K562 (cell line): ENCODE data around the gene CPE. TPM values are rescaled to one million over a fixed set of nuclear protein-coding genes. Genes with fewer than 3 reads are reported as not detected.

ENCODE experiments used
- ATAC-seq: fragments of 200-7000 bp; cut with Tn5 transposase; 3 replicates; pipeline ENCODE4 v1.9.1; 2020; ENCODE audit warnings: moderate library complexity
- BruUV-seq: library from RNA; stranded (reverse); fragments of 400-500 nt; replicated peaks from 2 replicates; lab custom pipeline; 2021; lab: Mats Ljungman, UMichigan
- CTCF ChIA-PET: fragments of 300-600 bp; formaldehyde crosslinking; extraction: SDS; loops from one replicate; lab custom pipeline; 2021; ENCODE audit warnings: low intra/inter-chr PET ratio; lab: Yijun Ruan, JAX
- POLR2A ChIA-PET: fragments of 300-600, 350-650 bp; sonication (Branson Sonifier 250); formaldehyde crosslinking; extraction: SDS; loops from one replicate; lab custom pipeline; 2021; ENCODE audit warnings: antibody characterized with exemption, inconsistent platforms; lab: Yijun Ruan, JAX
- DNase-seq, 4 experiments: peaks; one replicate each; pipeline versions ENCODE4 v3.0.0 to v3.0.0-alpha.2; 2011 to 2018; ENCODE audit warnings: low spot score in 3 of 4, mixed read lengths in 3 of 4; ENCODE audit errors: extremely low read depth in 1 of 4
- FAIRE-seq: peaks from 2 replicates; lab custom pipeline; 2011; peaks lifted over from hg19 to GRCh38; lab: Jason Lieb, UNC
- H2AFZ ChIP-seq: 2 replicates; pipeline ENCODE4 v1.6.0; 2011; ENCODE audit warnings: low read depth, low read length, control low read depth, inconsistent platforms
- H3K27ac ChIP-seq: fragments of 200-600 bp; 3 replicates; pipeline ENCODE4 v1.8.0; 2011; ENCODE audit warnings: low read depth, mild to moderate bottlenecking, control low read depth, inconsistent platforms, low read length, moderate library complexity, mixed read lengths; ENCODE audit errors: extremely low read depth
- H3K27me3 ChIP-seq, 2 experiments: fragments of 300-600 bp in 1 of 2; 2 replicates in 1 of 2; 3 replicates in 1 of 2; pipeline versions ENCODE4 v1.6.0 to v1.8.0; 2011; ENCODE audit warnings: inconsistent platforms in 2 of 2, low read length in 2 of 2, mild to moderate bottlenecking in 1 of 2, mixed read lengths in 1 of 2, moderate library complexity in 1 of 2; ENCODE audit not compliant: control insufficient read depth in 2 of 2, insufficient read depth in 2 of 2
- H3K36me3 ChIP-seq: fragments of 300-600 bp; 3 replicates; pipeline ENCODE4 v1.8.0; 2011; ENCODE audit warnings: mild to moderate bottlenecking, low read length, inconsistent platforms; ENCODE audit not compliant: control insufficient read depth, insufficient read depth
- H3K4me1 ChIP-seq, 2 experiments: fragments of 200-600 bp in 1 of 2; replicated peaks in 1 of 2; 2 replicates in 1 of 2; 3 replicates in 1 of 2; pipeline versions ENCODE4 v1.5.1 to v1.8.0; 2011; ENCODE audit warnings: inconsistent platforms in 2 of 2, low read length in 2 of 2, mild to moderate bottlenecking in 1 of 2, mixed read lengths in 1 of 2, moderate library complexity in 1 of 2; ENCODE audit not compliant: control insufficient read depth in 2 of 2, insufficient read depth in 2 of 2
- H3K4me2 ChIP-seq: 2 replicates; pipeline ENCODE4 v1.6.1; 2011; ENCODE audit warnings: low read length, control low read depth, inconsistent platforms, mixed read lengths; ENCODE audit not compliant: insufficient read depth
- H3K4me3 ChIP-seq: fragments of 200-600 bp; sonication (generic), shearing (Covaris generic); 2 replicates; pipeline ENCODE4 v1.5.1; 2016; ENCODE audit warnings: control low read depth, inconsistent platforms
- H3K79me2 ChIP-seq: fragments of 200-600 bp; 3 replicates; pipeline ENCODE4 v1.8.0; 2011; ENCODE audit warnings: low read length, inconsistent platforms; ENCODE audit not compliant: control insufficient read depth, insufficient read depth
- H3K9ac ChIP-seq, 2 experiments: 2 replicates each; pipeline versions ENCODE4 v1.6.0 to v1.6.1; 2011; ENCODE audit warnings: low read depth in 2 of 2, low read length in 2 of 2, control low read depth in 1 of 2, inconsistent platforms in 1 of 2, mild to moderate bottlenecking in 1 of 2, mixed read lengths in 1 of 2; ENCODE audit not compliant: insufficient read depth in 1 of 2
- H3K9me1 ChIP-seq: one replicate; pipeline ENCODE4 v1.6.0; 2011; ENCODE audit warnings: inconsistent platforms, mild to moderate bottlenecking, low read length, moderate library complexity; ENCODE audit not compliant: control insufficient read depth, insufficient read depth
- H3K9me3 ChIP-seq: replicated peaks from 2 replicates; pipeline ENCODE4 v1.5.1; 2011; ENCODE audit warnings: low read depth, low read length, inconsistent platforms; ENCODE audit not compliant: control insufficient read depth, insufficient read depth
- H4K20me1 ChIP-seq: replicated peaks from 2 replicates; pipeline ENCODE4 v1.6.1; 2011; ENCODE audit warnings: low read length, inconsistent platforms, mixed read lengths; ENCODE audit not compliant: control insufficient read depth, insufficient read depth
- DMBX1 ChIP-seq: fragments of 250-450 bp; sonication (Bioruptor Pico); IDR thresholded peaks from 2 replicates; pipeline ENCODE4 v1.8.0; 2022; ENCODE audit warnings: inconsistent platforms, mild to moderate bottlenecking, moderate library complexity, borderline replicate concordance
- E2F1 ChIP-seq: sonication (generic); formaldehyde crosslinking; IDR thresholded peaks from 2 replicates; pipeline ENCODE4 v1.8.1; 2023; ENCODE audit warnings: mild to moderate bottlenecking, missing genetic modification reagents, moderate library complexity
- PURB ChIP-seq: sonication (generic); formaldehyde crosslinking; IDR thresholded peaks from 2 replicates; pipeline ENCODE4 v1.9.0; 2021; ENCODE audit warnings: low read depth, mild to moderate bottlenecking, missing genetic modification reagents
- RAD51 ChIP-seq: fragments of 450-650 bp; IDR thresholded peaks from 2 replicates; pipeline ENCODE4 v1.7.1; 2016; ENCODE audit warnings: low read depth, mild to moderate bottlenecking, borderline replicate concordance
- RB1 ChIP-seq: fragments of 450-650 bp; IDR thresholded peaks from 2 replicates; pipeline ENCODE4 v1.6.1; 2017; ENCODE audit warnings: low read depth, mild to moderate bottlenecking
- RBM34 ChIP-seq: fragments of 200-400 bp; formaldehyde crosslinking; IDR thresholded peaks from 2 replicates; pipeline ENCODE4 v1.6.1; 2018; ENCODE audit warnings: low read length, borderline replicate concordance; ENCODE audit not compliant: insufficient read depth
- ZNF165 ChIP-seq: fragments of 250-450 bp; sonication (Bioruptor Pico); IDR thresholded peaks from 2 replicates; pipeline ENCODE4 v1.4.0; 2020; ENCODE audit warnings: borderline replicate concordance
- ZNF263 ChIP-seq: sonication (generic); formaldehyde crosslinking; IDR thresholded peaks from 2 replicates; pipeline ENCODE4 v1.8.0; 2022; ENCODE audit warnings: mild to moderate bottlenecking, missing genetic modification reagents, borderline replicate concordance
- WGBS: fragments of 100-300 bp; shearing (Covaris generic); methylation state at CpG from one replicate; pipeline ENCODE4 v1.1.6; 2016; ENCODE audit warnings: low coverage, mixed read lengths; ENCODE audit not compliant: insufficient coverage; ENCODE audit errors: missing lambda C conversion rate; 5-methylcytosine and 5-hydroxymethylcytosine counted together
- in situ Hi-C: fragments of 300-500 bp; cut with MboI; formaldehyde crosslinking; loops from 4 replicates; pipeline ENCODE4 v1.15.0; 2018; ENCODE audit warnings: inconsistent platforms, mixed read lengths
- intact Hi-C: fragments of 100-400 bp; cut with micrococcal nuclease; formaldehyde crosslinking; loops from 2 replicates; pipeline ENCODE4 v1.14.2; 2022
- polyA plus RNA-seq, 8 experiments: library from polyadenylated mRNA; depleted of rRNA in 4 of 8; stranded (reverse) in 5 of 8; unstranded in 3 of 8; fragments of >200 nt; fragmentation: Nextera tagmentation in 2 of 8; fragmentation: Illumina TruSeq in 1 of 8; extraction: Ambion mirVana in 2 of 8; extraction: Trizol in 1 of 8; gene quantifications; 2 replicates each; pipeline versions ENCODE4 v1.2.1 to v1.2.3, GENCODE V29; 2011 to 2014; ENCODE audit warnings: inconsistent platforms in 1 of 8, missing spikeins in 1 of 8
- total RNA-seq, 7 experiments: library from RNA; depleted of rRNA in 6 of 7; stranded (reverse); fragments of >200 nt in 6 of 7; fragmentation: Illumina TruSeq in 2 of 7; extraction: Trizol in 2 of 7; gene quantifications; 2 replicates each; pipeline versions ENCODE4 v1.2.1 to v1.2.3, GENCODE V29; 2011 to 2021; ENCODE audit warnings: low replicate concordance in 1 of 7
- TF ChIP-seq, protein P1 (sequence below), 2 experiments: fragments of 200-800 bp in 1 of 2; sonication (Bioruptor generic) in 1 of 2; sonication (generic) in 1 of 2; formaldehyde crosslinking in 1 of 2; IDR thresholded peaks in 1 of 2; conservative IDR thresholded peaks in 1 of 2; 2 replicates each; pipeline versions ENCODE4 v1.5.0 to v1.6.1; 2016 to 2020; ENCODE audit warnings: missing compliant biosample characterization in 1 of 2, missing genetic modification characterization in 1 of 2, missing genetic modification reagents in 1 of 2
- TF ChIP-seq, protein P2 (sequence below): fragments of 450-650 bp; IDR thresholded peaks from 2 replicates; pipeline ENCODE4 v1.6.1; 2016; ENCODE audit warnings: low read depth

Gene CPE
- total and polyA plus RNA-seq, 9 of the 15 experiments (the other 6 are each of a cell fraction or from before 2014, with no cell fraction given), result 0.04 to 0.16 (median 0.06) TPM; not detected in 4

DNA sequence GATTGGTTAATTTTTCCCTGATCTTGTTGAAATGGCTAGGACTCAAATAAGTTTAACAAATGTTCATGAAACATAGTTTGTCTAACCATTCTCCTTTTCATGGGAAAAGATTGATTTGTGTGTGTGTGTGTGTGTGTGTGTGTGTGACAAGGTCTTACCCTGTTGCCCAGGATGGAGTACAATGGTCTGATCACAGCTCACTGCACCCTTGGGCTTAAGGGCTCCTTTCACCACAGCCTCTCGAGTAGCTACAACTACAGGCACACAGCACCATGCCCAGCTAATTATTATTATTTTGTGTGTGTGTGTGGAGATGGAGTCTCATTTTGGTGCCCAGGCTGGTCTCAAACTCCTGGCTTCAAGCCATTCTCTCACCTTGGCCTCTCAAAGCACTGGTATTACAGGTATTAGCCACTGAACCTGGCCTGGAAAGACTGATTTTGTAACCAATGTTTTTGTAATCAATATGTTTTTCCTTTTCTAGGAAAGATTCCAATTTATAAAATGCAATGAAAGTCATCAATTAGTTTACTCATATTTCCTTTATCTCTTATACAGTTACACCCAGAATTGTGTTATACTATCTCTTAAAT, 139.3 kb downstream of the CPE start:
- Histone ChIP-seq H3K4me1 (no peaks in the 10 kb centered on the region), H3K9me3 (no peaks in the 10 kb centered on the region), H3K27ac (no peak overlapping the region), H3K36me3 (no peaks in the 10 kb centered on the region), H3K4me3 (no peak overlapping the region), H3K9ac (no peak overlapping the region), H3K79me2 (no peaks in the 10 kb centered on the region), H2AFZ (no peak overlapping the region), H3K9me1 (no peaks in the 10 kb centered on the region), H3K4me2 (no peak overlapping the region), H3K27me3 (no peaks in the 10 kb centered on the region), H4K20me1 (no peaks in the 10 kb centered on the region)
- ChIA-PET POLR2A (no interaction called here), CTCF (no interaction called here)
- no peak for ATAC-seq
- no TSS peak for BruUV-seq
- 0% methylated on average over 1 of the region's 1 CpG for WGBS
- in situ Hi-C loops (no loop called here), intact Hi-C loops (no loop called here)
- DNase-seq, result no peak
- no peak for FAIRE-seq
- TF ChIP-seq RBM34, result no peak
- no peak for TF ChIP-seq DMBX1 (CRISPR knock-in tag)
- TF ChIP-seq E2F1 (CRISPR knock-in tag), result no peak
- TF ChIP-seq PURB (CRISPR knock-in tag), result no peak
- no peak for TF ChIP-seq ZNF263 (CRISPR knock-in tag)
- no peak for TF ChIP-seq ZNF165 (CRISPR knock-in tag)
- TF ChIP-seq RAD51, result no peak
- TF ChIP-seq, protein P1, sequence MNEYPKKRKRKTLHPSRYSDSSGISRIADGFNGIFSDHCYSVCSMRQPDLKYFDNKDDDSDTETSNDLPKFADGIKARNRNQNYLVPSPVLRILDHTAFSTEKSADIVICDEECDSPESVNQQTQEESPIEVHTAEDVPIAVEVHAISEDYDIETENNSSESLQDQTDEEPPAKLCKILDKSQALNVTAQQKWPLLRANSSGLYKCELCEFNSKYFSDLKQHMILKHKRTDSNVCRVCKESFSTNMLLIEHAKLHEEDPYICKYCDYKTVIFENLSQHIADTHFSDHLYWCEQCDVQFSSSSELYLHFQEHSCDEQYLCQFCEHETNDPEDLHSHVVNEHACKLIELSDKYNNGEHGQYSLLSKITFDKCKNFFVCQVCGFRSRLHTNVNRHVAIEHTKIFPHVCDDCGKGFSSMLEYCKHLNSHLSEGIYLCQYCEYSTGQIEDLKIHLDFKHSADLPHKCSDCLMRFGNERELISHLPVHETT (CRISPR knock-in tag; conservative IDR thresholded peaks at IDR 0.05 in 1 of 2, IDR thresholded peaks at IDR 0.05 in 1 of 2), result no peak
- no peak for TF ChIP-seq RB1
- TF ChIP-seq, protein P2, sequence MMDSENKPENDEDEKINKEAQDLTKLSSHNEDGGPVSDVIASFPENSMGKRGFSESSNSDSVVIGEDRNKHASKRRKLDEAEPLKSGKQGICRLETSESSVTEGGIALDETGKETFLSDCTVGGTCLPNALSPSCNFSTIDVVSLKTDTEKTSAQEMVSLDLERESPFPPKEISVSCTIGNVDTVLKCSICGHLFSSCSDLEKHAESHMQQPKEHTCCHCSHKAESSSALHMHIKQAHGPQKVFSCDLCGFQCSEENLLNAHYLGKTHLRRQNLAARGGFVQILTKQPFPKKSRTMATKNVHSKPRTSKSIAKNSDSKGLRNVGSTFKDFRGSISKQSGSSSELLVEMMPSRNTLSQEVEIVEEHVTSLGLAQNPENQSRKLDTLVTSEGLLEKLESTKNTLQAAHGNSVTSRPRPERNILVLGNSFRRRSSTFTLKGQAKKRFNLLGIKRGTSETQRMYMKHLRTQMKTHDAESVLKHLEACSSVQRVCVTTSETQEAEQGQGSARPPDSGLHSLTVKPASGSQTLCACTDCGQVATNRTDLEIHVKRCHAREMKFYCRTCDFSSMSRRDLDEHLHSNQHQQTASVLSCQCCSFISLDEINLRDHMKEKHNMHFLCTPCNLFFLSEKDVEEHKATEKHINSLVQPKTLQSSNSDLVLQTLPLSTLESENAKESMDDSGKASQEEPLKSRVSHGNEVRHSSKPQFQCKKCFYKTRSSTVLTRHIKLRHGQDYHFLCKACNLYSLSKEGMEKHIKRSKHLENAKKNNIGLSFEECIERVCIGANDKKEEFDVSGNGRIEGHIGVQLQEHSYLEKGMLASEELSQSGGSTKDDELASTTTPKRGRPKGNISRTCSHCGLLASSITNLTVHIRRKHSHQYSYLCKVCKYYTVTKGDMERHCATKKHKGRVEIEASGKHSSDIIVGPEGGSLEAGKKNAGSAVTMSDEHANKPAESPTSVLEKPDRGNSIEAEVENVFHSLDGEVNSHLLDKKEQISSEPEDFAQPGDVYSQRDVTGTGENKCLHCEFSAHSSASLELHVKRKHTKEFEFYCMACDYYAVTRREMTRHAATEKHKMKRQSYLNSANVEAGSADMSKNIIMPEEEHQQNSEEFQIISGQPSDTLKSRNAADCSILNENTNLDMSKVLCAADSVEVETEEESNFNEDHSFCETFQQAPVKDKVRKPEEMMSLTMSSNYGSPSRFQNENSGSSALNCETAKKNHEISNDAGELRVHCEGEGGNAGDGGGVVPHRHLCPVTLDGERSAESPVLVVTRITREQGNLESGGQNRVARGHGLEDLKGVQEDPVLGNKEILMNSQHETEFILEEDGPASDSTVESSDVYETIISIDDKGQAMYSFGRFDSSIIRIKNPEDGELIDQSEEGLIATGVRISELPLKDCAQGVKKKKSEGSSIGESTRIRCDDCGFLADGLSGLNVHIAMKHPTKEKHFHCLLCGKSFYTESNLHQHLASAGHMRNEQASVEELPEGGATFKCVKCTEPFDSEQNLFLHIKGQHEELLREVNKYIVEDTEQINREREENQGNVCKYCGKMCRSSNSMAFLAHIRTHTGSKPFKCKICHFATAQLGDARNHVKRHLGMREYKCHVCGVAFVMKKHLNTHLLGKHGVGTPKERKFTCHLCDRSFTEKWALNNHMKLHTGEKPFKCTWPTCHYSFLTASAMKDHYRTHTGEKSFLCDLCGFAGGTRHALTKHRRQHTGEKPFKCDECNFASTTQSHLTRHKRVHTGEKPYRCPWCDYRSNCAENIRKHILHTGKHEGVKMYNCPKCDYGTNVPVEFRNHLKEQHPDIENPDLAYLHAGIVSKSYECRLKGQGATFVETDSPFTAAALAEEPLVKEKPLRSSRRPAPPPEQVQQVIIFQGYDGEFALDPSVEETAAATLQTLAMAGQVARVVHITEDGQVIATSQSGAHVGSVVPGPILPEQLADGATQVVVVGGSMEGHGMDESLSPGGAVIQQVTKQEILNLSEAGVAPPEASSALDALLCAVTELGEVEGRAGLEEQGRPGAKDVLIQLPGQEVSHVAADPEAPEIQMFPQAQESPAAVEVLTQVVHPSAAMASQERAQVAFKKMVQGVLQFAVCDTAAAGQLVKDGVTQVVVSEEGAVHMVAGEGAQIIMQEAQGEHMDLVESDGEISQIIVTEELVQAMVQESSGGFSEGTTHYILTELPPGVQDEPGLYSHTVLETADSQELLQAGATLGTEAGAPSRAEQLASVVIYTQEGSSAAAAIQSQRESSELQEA, result no peak
